Natural killer cell treated with Interleukin-12 subunit alpha and Interleukin-12 subunit beta and Interleukin-15 and Interleukin-18, amount 100 ng/mL, for 72 hours (primary cell): Measurements from ENCODE around the gene CREB3L4. TPM values are rescaled to one million over a fixed set of nuclear protein-coding genes. Genes with fewer than 3 reads are reported as not detected.
A peak's percentile ranks its signal among the peaks of the same experiment; 100 is the strongest.

Experiments
- ATAC-seq, 2 donors: fragments of 150-1000 bp; cut with Tn5 transposase in 1 of 2; sonication (Bioruptor Pico), chemical (Tn5 transposase) in 1 of 2; 2 replicates each; pipeline ENCODE4 v1.10.0; 2021
- DNase-seq: peaks from one replicate; pipeline ENCODE4 v3.0.0; 2022; ENCODE audit warnings: low spot score
- H3K27ac Mint-ChIP-seq, 2 donors: 1 replicate in 1 of 2; 2 replicates in 1 of 2; pipeline ENCODE4 v1.8.0; 2022; ENCODE audit warnings: mixed read lengths in 2 of 2, mild to moderate bottlenecking in 1 of 2, moderate library complexity in 1 of 2
- H3K27me3 Mint-ChIP-seq, 2 donors: 1 replicate in 1 of 2; 2 replicates in 1 of 2; pipeline ENCODE4 v1.8.0; 2022; ENCODE audit warnings: mixed read lengths in 2 of 2
- H3K36me3 Mint-ChIP-seq: one replicate; pipeline ENCODE4 v1.8.0; 2022; ENCODE audit warnings: mixed read lengths
- H3K4me1 Mint-ChIP-seq, 2 donors: 1 replicate in 1 of 2; 2 replicates in 1 of 2; pipeline ENCODE4 v1.8.0; 2022; ENCODE audit warnings: low read depth in 2 of 2, mixed read lengths in 2 of 2, mild to moderate bottlenecking in 1 of 2
- H3K4me3 Mint-ChIP-seq: one replicate; pipeline ENCODE4 v1.8.0; 2022; ENCODE audit warnings: mixed read lengths
- H3K9me3 Mint-ChIP-seq: 2 replicates; pipeline ENCODE4 v1.8.0; 2022; ENCODE audit warnings: mixed read lengths
- total RNA-seq, 2 donors: library from RNA; stranded (reverse); gene quantifications; one replicate each; pipeline ENCODE4 v1.2.3, GENCODE V29; 2022

The CREB3L4 gene
- total RNA-seq, 2 donors from 2014 or later = 4.5 to 6.1 TPM

DNA sequence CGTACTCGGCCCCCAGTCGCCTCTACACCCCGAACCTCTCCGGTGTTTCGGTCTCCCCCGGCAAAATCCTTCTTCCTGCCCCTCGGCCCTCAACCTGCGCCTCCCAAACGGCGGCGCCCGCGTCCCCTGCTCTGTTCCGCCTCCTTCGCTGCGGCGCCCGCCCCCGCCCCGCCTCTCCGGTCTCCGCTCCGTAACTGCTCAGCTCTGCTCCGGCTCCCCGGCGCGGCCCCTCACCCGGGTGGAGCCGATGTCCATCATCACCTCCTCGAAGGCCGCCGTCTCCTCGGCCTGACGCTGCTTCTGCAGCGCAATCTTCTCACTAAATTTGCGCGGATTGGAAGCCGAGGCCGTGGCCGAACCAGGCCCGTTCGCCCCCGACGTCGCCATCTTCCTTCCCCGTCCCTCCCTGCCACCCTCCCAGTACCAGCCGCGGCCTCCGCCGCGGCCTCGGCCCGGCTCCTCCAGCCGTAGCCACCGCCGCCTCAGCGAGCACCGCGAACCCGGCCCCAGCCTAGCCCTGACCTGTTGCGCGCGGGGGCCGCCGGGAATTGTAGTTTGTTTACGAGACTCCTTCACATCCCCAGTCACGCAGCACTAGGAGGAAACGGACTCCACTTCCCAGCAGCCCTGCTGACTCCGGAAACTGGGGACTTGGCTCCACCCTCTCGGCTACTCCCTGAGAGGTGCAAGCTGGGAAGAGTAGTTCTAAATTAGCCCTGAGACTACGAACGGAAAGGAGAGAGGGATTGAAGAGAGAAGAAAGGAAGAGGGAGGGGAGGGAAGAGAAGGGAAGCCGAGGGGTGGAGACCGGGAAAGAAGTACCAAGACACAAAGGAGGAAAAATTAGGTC lies 9.4 kb upstream of the CREB3L4 start, which contains the start of gene CRTC2:
TSS of gene CRTC2 (minus strand) at position 502 of the 850 bp plus-strand sequence. CDS start at position 387, 115 bp downstream.
- DNase-seq (peak; percentile 98), ATAC-seq (peak; percentile 95)
- Mint-ChIP-seq H3K4me3 (peak within 1 kb of the TSS; percentile 100), H3K27ac (peak within 1 kb of the TSS; percentile 91 to 92), H3K9me3 (no peaks in the 10 kb centered on the region), H3K27me3 (no peaks in the 10 kb centered on the region), H3K4me1 (peaks cover 47 to 58% of the 10 kb centered on the region in 2 donors), H3K36me3 (peaks cover 14% of the 10 kb centered on the region)

DNA sequence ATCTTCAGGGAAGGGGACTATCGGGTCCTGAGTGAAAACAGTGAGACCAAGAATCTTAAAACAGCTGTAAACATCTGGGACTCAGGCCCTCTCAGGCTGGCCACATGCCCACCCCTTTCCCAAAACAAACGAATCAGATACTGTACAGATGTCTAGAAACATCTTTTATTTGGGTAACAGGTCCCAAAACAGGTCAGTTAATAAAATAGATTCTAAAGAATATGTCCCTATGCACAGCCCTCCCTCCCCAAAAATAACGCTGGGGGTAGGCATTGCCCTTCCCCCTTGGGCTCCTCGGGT lies 8.8 kb upstream of the CREB3L4 start:
- H3K27ac Mint-ChIP-seq = peak overlapping the region; percentile 91 to 92
- no peak for DNase-seq
- H3K9me3 Mint-ChIP-seq = no peaks in the 10 kb centered on the region
- no peak for ATAC-seq
- H3K4me1 Mint-ChIP-seq = peaks cover 51 to 63% of the 10 kb centered on the region in 2 donors
- H3K27me3 Mint-ChIP-seq = no peaks in the 10 kb centered on the region
- H3K36me3 Mint-ChIP-seq = peaks cover 14% of the 10 kb centered on the region
- H3K4me3 Mint-ChIP-seq = peak overlapping the region; percentile 100

- no peaks in the 10 kb centered on the region for H3K9me3 Mint-ChIP-seq
- peak overlapping the region; percentile 91 to 92 for H3K27ac Mint-ChIP-seq
- no peaks in the 10 kb centered on the region for H3K27me3 Mint-ChIP-seq
- ATAC-seq (no peak), DNase-seq (no peak)
- peaks cover 48 to 63% of the 10 kb centered on the region in 2 donors for H3K4me1 Mint-ChIP-seq
- peak overlapping the region; percentile 35 for H3K4me3 Mint-ChIP-seq
- H3K36me3 Mint-ChIP-seq = peaks cover 8% of the 10 kb centered on the region
Observed at GRCh38 chr1:153959454-153959853, 8.2 kb upstream of the CREB3L4 start.

- Mint-ChIP-seq H3K36me3 (peaks cover 8% of the 10 kb centered on the region), H3K27ac (peak overlapping the region; percentile 91 to 92), H3K9me3 (no peaks in the 10 kb centered on the region), H3K4me3 (no peak overlapping the region), H3K4me1 (peaks cover 47 to 62% of the 10 kb centered on the region in 2 donors), H3K27me3 (no peaks in the 10 kb centered on the region)
- ATAC-seq (no peak), DNase-seq (no peak)
Observed at GRCh38 chr1:153960206-153960605, 7.5 kb upstream of the CREB3L4 start.

DNA sequence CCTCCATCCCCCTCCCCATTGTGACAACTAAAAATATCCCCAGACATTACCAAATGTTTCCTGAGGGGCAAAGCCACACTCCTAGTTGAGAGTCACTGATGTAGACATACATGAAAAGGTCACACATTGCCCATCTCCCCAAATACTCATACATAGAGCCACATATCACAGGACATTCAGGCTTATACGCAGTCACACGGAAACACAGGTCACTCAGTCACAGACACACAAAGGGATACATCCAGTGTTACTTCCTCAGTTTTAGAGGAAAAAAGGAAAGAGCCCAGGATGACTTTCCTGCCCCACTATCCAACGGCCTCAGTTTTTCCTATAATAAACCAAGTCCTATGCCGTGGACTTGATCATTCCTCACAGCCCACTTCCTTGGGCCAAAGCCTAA lies 6.3 kb upstream of the CREB3L4 start:
- ATAC-seq (no peak), DNase-seq (no peak)
- H3K27me3 Mint-ChIP-seq = no peaks in the 10 kb centered on the region
- H3K4me1 Mint-ChIP-seq = peaks cover 48 to 61% of the 10 kb centered on the region in 2 donors
- peak overlapping the region; percentile 87 for H3K4me3 Mint-ChIP-seq
- peak overlapping the region; percentile 83 to 90 for H3K27ac Mint-ChIP-seq
- H3K9me3 Mint-ChIP-seq = no peaks in the 10 kb centered on the region
- H3K36me3 Mint-ChIP-seq = peaks cover 8% of the 10 kb centered on the region

GRCh38 chr1:153962088-153963029 lies 5.3 kb upstream of the CREB3L4 start:
- peaks cover 46 to 58% of the 10 kb centered on the region in 2 donors for H3K4me1 Mint-ChIP-seq

DNA sequence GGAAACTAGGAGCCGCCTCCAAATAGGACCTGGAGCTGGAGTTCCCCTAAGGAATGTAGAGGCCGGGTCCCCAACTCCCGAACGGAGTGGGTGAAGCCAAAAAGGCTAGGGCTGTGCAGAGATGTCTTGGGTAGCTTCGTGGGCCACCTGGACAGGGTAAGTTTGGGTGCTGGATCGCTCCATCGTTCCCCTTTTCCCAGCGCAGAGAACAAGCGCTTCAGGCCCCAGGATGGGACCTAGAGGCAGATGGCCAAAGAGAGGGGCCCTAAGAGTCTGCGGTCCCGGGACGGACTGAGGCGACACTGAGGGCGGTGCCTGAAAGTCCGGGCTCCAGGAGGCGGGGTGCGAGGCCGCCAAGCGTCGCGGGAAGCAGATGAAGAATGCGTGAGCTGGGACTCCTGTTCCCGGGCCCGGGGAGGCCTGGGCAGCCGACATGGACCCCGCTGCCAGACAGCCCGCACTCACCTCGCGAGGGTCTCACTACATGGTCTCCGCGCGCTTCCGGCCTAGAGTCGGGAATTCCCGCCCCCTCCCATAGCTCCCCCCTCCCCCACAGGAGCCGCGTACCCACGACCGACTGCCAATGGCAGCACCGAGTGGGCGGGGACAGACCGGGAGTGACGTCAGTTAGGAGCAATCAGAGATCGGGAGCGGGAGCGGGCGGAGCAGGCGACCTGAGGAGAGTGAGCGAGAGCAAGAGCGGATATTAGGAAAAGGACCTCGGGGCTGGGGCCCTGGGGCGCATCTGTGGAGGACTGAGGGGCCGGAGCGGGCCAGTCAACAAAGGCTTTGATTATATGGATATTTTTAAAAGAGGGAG lies 4.5 kb upstream of the CREB3L4 start, which contains the start of gene SLC39A1:
TSS of gene SLC39A1 (minus strand) at position 508 of the 820 bp plus-strand sequence. CDS start 822 bp downstream, outside the sequence.
- H3K27me3 Mint-ChIP-seq = no peaks in the 10 kb centered on the region
- DNase-seq = peak; percentile 98
- peak; percentile 78 to 84 for ATAC-seq
- no peaks in the 10 kb centered on the region for H3K9me3 Mint-ChIP-seq
- peaks cover 54 to 61% of the 10 kb centered on the region in 2 donors for H3K4me1 Mint-ChIP-seq
- H3K36me3 Mint-ChIP-seq = no peaks in the 10 kb centered on the region
- H3K27ac Mint-ChIP-seq = peak within 1 kb of the TSS; percentile 83 to 90
- H3K4me3 Mint-ChIP-seq = peak within 1 kb of the TSS; percentile 87

More at GRCh38 chr1:153962088-153963029, 5.3 kb upstream of the CREB3L4 start:
- Mint-ChIP-seq H3K4me3 (peak overlapping the region; percentile 87), H3K36me3 (peaks cover 7% of the 10 kb centered on the region), H3K27ac (peak overlapping the region; percentile 83 to 90), H3K27me3 (no peaks in the 10 kb centered on the region), H3K9me3 (no peaks in the 10 kb centered on the region)
- ATAC-seq (no peak), DNase-seq (no peak)

- no peak for ATAC-seq
- Mint-ChIP-seq H3K27ac (peak overlapping the region; percentile 83 to 90), H3K9me3 (no peaks in the 10 kb centered on the region), H3K4me3 (peak overlapping the region; percentile 87), H3K27me3 (no peaks in the 10 kb centered on the region), H3K4me1 (peaks cover 54 to 62% of the 10 kb centered on the region in 2 donors), H3K36me3 (no peaks in the 10 kb centered on the region)
- DNase-seq = no peak
Observed at GRCh38 chr1:153963850-153964331, 3.8 kb upstream of the CREB3L4 start.

GRCh38 chr1:153968000-153968363 lies 280 bp downstream of the CREB3L4 start:
- Mint-ChIP-seq H3K27ac (peak overlapping the region; percentile 93 to 97), H3K4me3 (peak overlapping the region; percentile 89)

DNA sequence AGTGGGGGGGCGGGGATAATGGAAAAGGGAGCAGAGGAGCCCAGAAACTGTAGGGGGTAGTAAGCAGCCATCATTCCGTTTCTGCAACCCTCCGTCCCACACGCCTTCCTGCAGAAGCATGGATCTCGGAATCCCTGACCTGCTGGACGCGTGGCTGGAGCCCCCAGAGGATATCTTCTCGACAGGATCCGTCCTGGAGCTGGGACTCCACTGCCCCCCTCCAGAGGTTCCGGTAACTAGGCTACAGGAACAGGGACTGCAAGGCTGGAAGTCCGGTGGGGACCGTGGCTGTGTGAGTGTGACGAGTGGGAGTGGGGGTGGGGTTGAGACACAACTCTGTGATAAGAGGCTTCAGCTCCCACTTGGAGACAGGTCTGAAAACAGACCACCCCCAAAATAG lies 706 bp downstream of the CREB3L4 start:
- H3K27ac Mint-ChIP-seq = peak overlapping the region; percentile 93 to 97
- peak overlapping the region; percentile 89 for H3K4me3 Mint-ChIP-seq
- H3K4me1 Mint-ChIP-seq = peaks cover 50 to 52% of the 10 kb centered on the region in 2 donors
- H3K9me3 Mint-ChIP-seq = no peaks in the 10 kb centered on the region
- H3K27me3 Mint-ChIP-seq = no peaks in the 10 kb centered on the region
- DNase-seq (no peak), ATAC-seq (no peak)
- no peaks in the 10 kb centered on the region for H3K36me3 Mint-ChIP-seq

More at GRCh38 chr1:153968000-153968363, 280 bp downstream of the CREB3L4 start:
- DNase-seq (no peak), ATAC-seq (no peak)
- no peaks in the 10 kb centered on the region for H3K36me3 Mint-ChIP-seq
- H3K4me1 Mint-ChIP-seq = peaks cover 48 to 55% of the 10 kb centered on the region in 2 donors
- no peaks in the 10 kb centered on the region for H3K27me3 Mint-ChIP-seq
- no peaks in the 10 kb centered on the region for H3K9me3 Mint-ChIP-seq

DNA sequence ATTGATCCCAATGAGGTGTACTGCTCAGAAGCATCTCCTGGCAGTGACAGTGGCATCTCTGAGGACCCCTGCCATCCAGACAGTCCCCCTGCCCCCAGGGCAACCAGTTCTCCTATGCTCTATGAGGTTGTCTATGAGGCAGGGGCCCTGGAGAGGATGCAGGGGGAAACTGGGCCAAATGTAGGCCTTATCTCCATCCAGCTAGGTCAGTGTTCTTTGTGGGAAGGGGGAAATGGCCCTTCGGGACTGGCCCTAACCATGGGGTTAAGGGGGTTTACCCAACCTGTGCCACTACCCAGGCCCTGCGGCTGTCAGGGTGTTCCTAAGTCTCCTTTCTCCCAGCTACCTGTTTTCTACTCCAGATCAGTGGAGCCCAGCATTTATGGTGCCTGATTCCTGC lies 1.3 kb downstream of the CREB3L4 start:
- no peak for ATAC-seq
- no peaks in the 10 kb centered on the region for H3K9me3 Mint-ChIP-seq
- no peaks in the 10 kb centered on the region for H3K36me3 Mint-ChIP-seq
- peak; percentile 40 for DNase-seq
- H3K4me1 Mint-ChIP-seq = peaks cover 46 to 47% of the 10 kb centered on the region in 2 donors
- peak overlapping the region; percentile 89 for H3K4me3 Mint-ChIP-seq
- H3K27me3 Mint-ChIP-seq = no peaks in the 10 kb centered on the region
- peak overlapping the region; percentile 93 to 97 for H3K27ac Mint-ChIP-seq

DNA sequence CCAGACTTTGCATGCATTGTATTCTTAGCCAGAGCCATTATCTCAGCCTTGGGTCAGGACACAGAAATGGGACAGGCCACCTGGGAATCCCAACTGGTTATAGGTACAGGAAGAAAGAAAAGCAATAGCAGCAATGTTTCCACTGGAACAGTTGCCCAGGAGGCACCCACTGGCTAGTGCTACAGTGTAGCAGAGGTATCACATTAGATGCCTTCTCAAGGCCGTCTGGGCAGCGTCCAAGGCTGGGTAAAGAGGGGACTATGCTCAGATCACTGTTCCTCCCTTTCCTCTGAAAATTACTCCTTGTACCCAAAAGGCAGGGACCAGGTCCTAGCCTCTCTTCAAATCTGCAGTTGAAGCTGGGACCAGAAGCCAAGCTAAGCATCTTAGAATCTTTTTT lies 2.6 kb downstream of the CREB3L4 start:
- H3K4me1 Mint-ChIP-seq = peaks cover 43 to 46% of the 10 kb centered on the region in 2 donors

DNA sequence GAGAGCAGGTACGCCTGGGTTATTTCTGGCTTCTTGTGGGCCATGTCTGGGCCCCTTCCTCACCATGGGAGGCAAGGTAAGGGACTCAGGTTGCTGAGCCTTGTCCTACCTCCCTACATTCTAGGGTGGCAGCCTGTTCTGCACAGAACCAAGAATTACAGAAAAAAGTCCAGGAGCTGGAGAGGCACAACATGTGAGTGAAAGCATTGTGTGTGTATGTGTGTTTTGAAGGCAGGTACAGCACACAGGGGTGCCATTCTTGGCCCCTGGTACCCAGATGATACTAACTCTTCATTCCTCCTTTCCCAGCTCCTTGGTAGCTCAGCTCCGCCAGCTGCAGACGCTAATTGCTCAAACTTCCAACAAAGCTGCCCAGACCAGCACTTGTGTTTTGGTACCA lies 5.4 kb downstream of the CREB3L4 start:
- DNase-seq (no peak), ATAC-seq (no peak)
- peaks cover 37 to 42% of the 10 kb centered on the region in 2 donors for H3K4me1 Mint-ChIP-seq
- H3K4me3 Mint-ChIP-seq = no peak overlapping the region
- H3K36me3 Mint-ChIP-seq = peaks cover 11% of the 10 kb centered on the region
- no peaks in the 10 kb centered on the region for H3K9me3 Mint-ChIP-seq
- H3K27me3 Mint-ChIP-seq = no peaks in the 10 kb centered on the region
- H3K27ac Mint-ChIP-seq = peak overlapping the region in 1 of 2 donors; percentile 49

More for the DNA sequence above, 2.6 kb downstream of the CREB3L4 start:
- Mint-ChIP-seq H3K4me3 (no peak overlapping the region), H3K27ac (no peak overlapping the region), H3K27me3 (no peaks in the 10 kb centered on the region), H3K9me3 (no peaks in the 10 kb centered on the region), H3K36me3 (peaks cover 4% of the 10 kb centered on the region)
- DNase-seq (peak; percentile 46), ATAC-seq (no peak)
